HFF-Myc (cell line): ENCODE results near the gene ARMC2.

Source experiments
- DNase-seq: peaks from one replicate; pipeline ENCODE4 v3.0.0-alpha.2; 2011; ENCODE audit warnings: low read depth; ENCODE audit errors: extremely low read depth
- H3K4me3 ChIP-seq: replicated peaks from 2 replicates; pipeline ENCODE4 v1.5.1; 2011; ENCODE audit warnings: low read depth, mild to moderate bottlenecking, control low read depth, low read length
- TF ChIP-seq, protein P1 (sequence below): IDR thresholded peaks from 2 replicates; pipeline ENCODE4 v1.5.1; 2012; ENCODE audit warnings: mild to moderate bottlenecking, low read depth, low read length, control low read depth; ENCODE audit errors: missing control alignments

ARMC2 gene, protein sequence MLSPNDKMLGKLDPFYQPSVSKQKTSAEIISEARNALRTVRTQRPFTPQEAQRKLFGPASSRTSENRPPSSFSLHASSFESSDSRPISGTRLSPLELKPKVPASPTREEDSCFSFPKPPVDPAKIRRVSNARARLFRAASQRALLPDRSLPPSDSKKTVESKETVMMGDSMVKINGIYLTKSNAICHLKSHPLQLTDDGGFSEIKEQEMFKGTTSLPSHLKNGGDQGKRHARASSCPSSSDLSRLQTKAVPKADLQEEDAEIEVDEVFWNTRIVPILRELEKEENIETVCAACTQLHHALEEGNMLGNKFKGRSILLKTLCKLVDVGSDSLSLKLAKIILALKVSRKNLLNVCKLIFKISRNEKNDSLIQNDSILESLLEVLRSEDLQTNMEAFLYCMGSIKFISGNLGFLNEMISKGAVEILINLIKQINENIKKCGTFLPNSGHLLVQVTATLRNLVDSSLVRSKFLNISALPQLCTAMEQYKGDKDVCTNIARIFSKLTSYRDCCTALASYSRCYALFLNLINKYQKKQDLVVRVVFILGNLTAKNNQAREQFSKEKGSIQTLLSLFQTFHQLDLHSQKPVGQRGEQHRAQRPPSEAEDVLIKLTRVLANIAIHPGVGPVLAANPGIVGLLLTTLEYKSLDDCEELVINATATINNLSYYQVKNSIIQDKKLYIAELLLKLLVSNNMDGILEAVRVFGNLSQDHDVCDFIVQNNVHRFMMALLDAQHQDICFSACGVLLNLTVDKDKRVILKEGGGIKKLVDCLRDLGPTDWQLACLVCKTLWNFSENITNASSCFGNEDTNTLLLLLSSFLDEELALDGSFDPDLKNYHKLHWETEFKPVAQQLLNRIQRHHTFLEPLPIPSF

GRCh38 chr6:108848116-108848868 is at the start of gene ARMC2:
Gene ARMC2, plus strand, starts transcription at chr6:108848422. Its CDS starts 5,846 bp downstream, at chr6:108854268.
- TF ChIP-seq, protein P1, sequence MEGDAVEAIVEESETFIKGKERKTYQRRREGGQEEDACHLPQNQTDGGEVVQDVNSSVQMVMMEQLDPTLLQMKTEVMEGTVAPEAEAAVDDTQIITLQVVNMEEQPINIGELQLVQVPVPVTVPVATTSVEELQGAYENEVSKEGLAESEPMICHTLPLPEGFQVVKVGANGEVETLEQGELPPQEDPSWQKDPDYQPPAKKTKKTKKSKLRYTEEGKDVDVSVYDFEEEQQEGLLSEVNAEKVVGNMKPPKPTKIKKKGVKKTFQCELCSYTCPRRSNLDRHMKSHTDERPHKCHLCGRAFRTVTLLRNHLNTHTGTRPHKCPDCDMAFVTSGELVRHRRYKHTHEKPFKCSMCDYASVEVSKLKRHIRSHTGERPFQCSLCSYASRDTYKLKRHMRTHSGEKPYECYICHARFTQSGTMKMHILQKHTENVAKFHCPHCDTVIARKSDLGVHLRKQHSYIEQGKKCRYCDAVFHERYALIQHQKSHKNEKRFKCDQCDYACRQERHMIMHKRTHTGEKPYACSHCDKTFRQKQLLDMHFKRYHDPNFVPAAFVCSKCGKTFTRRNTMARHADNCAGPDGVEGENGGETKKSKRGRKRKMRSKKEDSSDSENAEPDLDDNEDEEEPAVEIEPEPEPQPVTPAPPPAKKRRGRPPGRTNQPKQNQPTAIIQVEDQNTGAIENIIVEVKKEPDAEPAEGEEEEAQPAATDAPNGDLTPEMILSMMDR = no peak
- peak within 1 kb of the TSS; percentile 66 for H3K4me3 ChIP-seq
- peak; percentile 51 for DNase-seq

GRCh38 chr6:108798670-108799353 is 49.4 kb upstream of the ARMC2 start:
- TF ChIP-seq, protein P1 = no peak
- no peak for DNase-seq
- no peak overlapping the region for H3K4me3 ChIP-seq

- TF ChIP-seq, protein P1 = no peak
- H3K4me3 ChIP-seq = no peak overlapping the region
- DNase-seq = no peak
Observed at GRCh38 chr6:108799354-108799717, 48.9 kb upstream of the ARMC2 start.

- TF ChIP-seq, protein P1 = no peak
- no peak for DNase-seq
- no peak overlapping the region for H3K4me3 ChIP-seq
Observed at GRCh38 chr6:108799791-108800190, 48.4 kb upstream of the ARMC2 start.

GRCh38 chr6:108800427-108800864 is 47.8 kb upstream of the ARMC2 start:
- TF ChIP-seq, protein P1 = no peak
- DNase-seq = no peak
- no peak overlapping the region for H3K4me3 ChIP-seq

DNA sequence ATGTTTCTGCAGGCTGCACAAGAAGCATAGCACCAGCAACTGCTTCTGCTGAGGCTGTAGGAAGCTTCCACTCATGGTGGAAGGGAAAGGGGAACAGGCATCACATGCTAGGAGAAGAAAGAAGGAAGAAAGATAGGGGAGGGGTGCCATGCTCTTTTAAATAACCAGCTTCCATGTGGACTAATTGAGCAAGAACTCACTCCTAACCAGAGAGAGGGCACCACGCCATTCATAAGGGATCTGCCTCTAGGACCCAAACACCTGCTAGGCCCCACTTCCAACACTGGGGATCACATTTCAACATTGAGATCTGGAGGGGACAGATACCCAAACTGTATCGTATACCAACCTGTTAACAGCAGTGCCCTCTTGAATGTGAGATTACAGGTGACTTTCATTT is 46.9 kb upstream of the ARMC2 start:
- no peak overlapping the region for H3K4me3 ChIP-seq
- TF ChIP-seq, protein P1 = no peak
- no peak for DNase-seq
